Osteocyte (in vitro differentiated cells): Measurements from ENCODE around the gene H3-3A. TPM values are rescaled to one million over a fixed set of nuclear protein-coding genes. Genes with fewer than 3 reads are reported as not detected.

Source experiments
- DNase-seq: peaks from one replicate; pipeline ENCODE4 v3.0.0; 2021; ENCODE audit warnings: mixed read lengths; ENCODE audit not compliant: unreplicated experiment; ENCODE audit errors: extremely low spot score
- H3K27ac Mint-ChIP-seq: one replicate; pipeline ENCODE4 v1.8.0; 2021; ENCODE audit warnings: mild to moderate bottlenecking, mixed read lengths; ENCODE audit not compliant: unreplicated experiment
- H3K27me3 Mint-ChIP-seq: one replicate; pipeline ENCODE4 v1.8.0; 2021; ENCODE audit warnings: mixed read lengths; ENCODE audit not compliant: unreplicated experiment
- H3K36me3 Mint-ChIP-seq: one replicate; pipeline ENCODE4 v1.8.0; 2021; ENCODE audit warnings: mixed read lengths; ENCODE audit not compliant: unreplicated experiment
- H3K4me1 Mint-ChIP-seq: one replicate; pipeline ENCODE4 v1.8.0; 2021; ENCODE audit warnings: mixed read lengths; ENCODE audit not compliant: unreplicated experiment
- H3K4me3 Mint-ChIP-seq: one replicate; pipeline ENCODE4 v1.8.0; 2021; ENCODE audit warnings: mild to moderate bottlenecking, moderate library complexity, mixed read lengths; ENCODE audit not compliant: unreplicated experiment
- H3K9me3 Mint-ChIP-seq: one replicate; pipeline ENCODE4 v1.8.0; 2021; ENCODE audit warnings: mixed read lengths; ENCODE audit not compliant: unreplicated experiment
- CTCF ChIP-seq: fragments of 200-600 bp; sonication (generic); IDR thresholded peaks from 2 replicates; pipeline ENCODE4 v1.5.0; 2021; ENCODE audit warnings: antibody characterized with exemption, mild to moderate bottlenecking, moderate library complexity
- total RNA-seq: library from RNA; stranded (reverse); gene quantifications from 2 replicates; pipeline ENCODE4 v1.2.1, GENCODE V29; 2021

The H3-3A gene
- total RNA-seq, 1 donor from 2014 or later: 524 TPM

- no peak for TF ChIP-seq CTCF
- H3K27ac Mint-ChIP-seq: peak overlapping the region; percentile 98
- DNase-seq: no peak
- H3K4me1 Mint-ChIP-seq: peaks cover 26% of the 10 kb centered on the region
- no peaks in the 10 kb centered on the region for H3K9me3 Mint-ChIP-seq
- peak overlapping the region; percentile 95 for H3K4me3 Mint-ChIP-seq
- H3K27me3 Mint-ChIP-seq: no peaks in the 10 kb centered on the region
- H3K36me3 Mint-ChIP-seq: no peaks in the 10 kb centered on the region
These were observed 46.7 kb downstream of the H3-3A start for GRCh38 chr1:226108935-226109828.

GRCh38 chr1:226109829-226110248, 47.3 kb downstream of the H3-3A start:
- no peaks in the 10 kb centered on the region for H3K9me3 Mint-ChIP-seq
- peak overlapping the region; percentile 98 for H3K27ac Mint-ChIP-seq
- no peaks in the 10 kb centered on the region for H3K27me3 Mint-ChIP-seq
- TF ChIP-seq CTCF: no peak
- peaks cover 20% of the 10 kb centered on the region for H3K4me1 Mint-ChIP-seq
- DNase-seq: peak; percentile 93
- H3K4me3 Mint-ChIP-seq: peak overlapping the region; percentile 95
- no peaks in the 10 kb centered on the region for H3K36me3 Mint-ChIP-seq

- Mint-ChIP-seq H3K27ac (peak overlapping the region; percentile 52), H3K4me3 (peak overlapping the region; percentile 72), H3K9me3 (no peaks in the 10 kb centered on the region), H3K4me1 (peaks cover 20% of the 10 kb centered on the region), H3K36me3 (no peaks in the 10 kb centered on the region), H3K27me3 (no peaks in the 10 kb centered on the region)
- no peak for TF ChIP-seq CTCF
- DNase-seq: peak; percentile 87
These were observed 48.0 kb downstream of the H3-3A start for GRCh38 chr1:226110249-226111097.

GRCh38 chr1:226111098-226111882, 48.8 kb downstream of the H3-3A start:
- Mint-ChIP-seq H3K36me3 (no peaks in the 10 kb centered on the region), H3K27me3 (no peaks in the 10 kb centered on the region), H3K9me3 (no peaks in the 10 kb centered on the region), H3K27ac (peak overlapping the region; percentile 52), H3K4me1 (peaks cover 20% of the 10 kb centered on the region), H3K4me3 (peak overlapping the region; percentile 72)
- no peak for TF ChIP-seq CTCF
- DNase-seq: no peak
